Liver (tissue), 9 donors: ENCODE results near the gene TBCB. TPM values are rescaled to one million over a fixed set of nuclear protein-coding genes. Genes with fewer than 3 reads are reported as not detected.

ENCODE experiments used
- DNase-seq: peaks from one replicate; pipeline ENCODE4 v3.0.0-alpha.2; 2017; ENCODE audit warnings: low spot score
- H3K27ac ChIP-seq, 2 donors: one replicate each; pipeline ENCODE4 v1.7.0; 2013; ENCODE audit warnings: inconsistent platforms in 2 of 2, low read length in 2 of 2, control low read depth in 1 of 2, low read depth in 1 of 2, mild to moderate bottlenecking in 1 of 2
- H3K27me3 ChIP-seq, 4 donors: one replicate each; pipeline versions ENCODE4 v1.6.1 to v1.7.0; 2013; ENCODE audit warnings: low read length in 3 of 4, inconsistent platforms in 1 of 4, mild to moderate bottlenecking in 1 of 4, moderate library complexity in 1 of 4; ENCODE audit not compliant: control insufficient read depth in 4 of 4, insufficient read depth in 4 of 4
- H3K36me3 ChIP-seq, 4 donors: one replicate each; pipeline versions ENCODE4 v1.6.1 to v1.7.0; 2013; ENCODE audit warnings: low read length in 3 of 4, mild to moderate bottlenecking in 3 of 4, low read depth in 1 of 4, moderate library complexity in 1 of 4; ENCODE audit not compliant: control insufficient read depth in 4 of 4, insufficient read depth in 3 of 4
- H3K4me1 ChIP-seq, 4 donors: one replicate each; pipeline versions ENCODE4 v1.6.1 to v1.7.0; 2013; ENCODE audit warnings: low read length in 3 of 4, mild to moderate bottlenecking in 3 of 4, moderate library complexity in 1 of 4; ENCODE audit not compliant: control insufficient read depth in 4 of 4, insufficient read depth in 4 of 4
- H3K4me3 ChIP-seq, 3 donors: one replicate each; pipeline versions ENCODE4 v1.6.1 to v1.7.0; 2013; ENCODE audit warnings: low read length in 3 of 3, control low read depth in 1 of 3, low read depth in 1 of 3, mild to moderate bottlenecking in 1 of 3
- H3K9ac ChIP-seq, 2 donors: one replicate each; pipeline ENCODE4 v1.7.0; 2013; ENCODE audit warnings: low read length in 2 of 2, mild to moderate bottlenecking in 2 of 2, moderate library complexity in 2 of 2, control low read depth in 1 of 2, low read depth in 1 of 2
- H3K9me3 ChIP-seq, 4 donors: one replicate each; pipeline versions ENCODE4 v1.6.1 to v1.7.0; 2013; ENCODE audit warnings: low read length in 3 of 4; ENCODE audit not compliant: control insufficient read depth in 4 of 4
- ATF3 ChIP-seq: IDR thresholded peaks from 2 replicates; pipeline ENCODE4 v1.6.1; 2016; ENCODE audit warnings: antibody characterized with exemption
- EGR1 ChIP-seq, 2 donors: IDR thresholded peaks; 2 replicates each; pipeline ENCODE4 v1.6.1; 2016 to 2018; ENCODE audit warnings: antibody characterized with exemption in 2 of 2, low read depth in 2 of 2
- FOXA1 ChIP-seq: IDR thresholded peaks from 2 replicates; pipeline ENCODE4 v1.6.1; 2016; ENCODE audit warnings: antibody characterized with exemption
- FOXA2 ChIP-seq: IDR thresholded peaks from 2 replicates; pipeline ENCODE4 v1.6.1; 2016; ENCODE audit warnings: antibody characterized with exemption
- GABPA ChIP-seq, 2 donors: IDR thresholded peaks in 1 of 2; conservative IDR thresholded peaks in 1 of 2; 2 replicates each; pipeline ENCODE4 v1.6.1; 2016; ENCODE audit warnings: antibody characterized with exemption in 2 of 2, mild to moderate bottlenecking in 1 of 2, moderate library complexity in 1 of 2
- MAX ChIP-seq: IDR thresholded peaks from 2 replicates; pipeline ENCODE4 v1.6.1; 2016; ENCODE audit warnings: antibody characterized with exemption
- REST ChIP-seq: IDR thresholded peaks from 2 replicates; pipeline ENCODE4 v1.6.1; 2016; ENCODE audit warnings: antibody characterized with exemption, mild to moderate bottlenecking
- RXRA ChIP-seq, 2 donors: IDR thresholded peaks; 2 replicates each; pipeline ENCODE4 v1.6.1; 2017 to 2018; ENCODE audit warnings: antibody characterized with exemption in 2 of 2, mild to moderate bottlenecking in 1 of 2
- TAF1 ChIP-seq: conservative IDR thresholded peaks from 2 replicates; pipeline ENCODE4 v1.6.1; 2016; ENCODE audit warnings: antibody characterized with exemption, mild to moderate bottlenecking
- ZBTB33 ChIP-seq: IDR thresholded peaks from 2 replicates; pipeline ENCODE4 v1.6.1; 2016; ENCODE audit warnings: antibody characterized with exemption
- WGBS: extraction: QIAGEN DNeasy Blood & Tissue Kit; methylation state at CpG from one replicate; pipeline ENCODE4 v1.1.7; 2013; 5-methylcytosine and 5-hydroxymethylcytosine counted together
- polyA plus RNA-seq, 2 donors: library from polyadenylated mRNA; stranded (reverse) in 1 of 2; unstranded in 1 of 2; fragments of 200-250 nt in 1 of 2; fragments of >200 nt in 1 of 2; fragmentation: Nextera tagmentation in 1 of 2; extraction: Ambion mirVana in 1 of 2; gene quantifications; one replicate each; pipeline versions ENCODE4 v1.2.1 to v1.2.3, GENCODE V29; 2013 to 2015
- total RNA-seq, 2 donors: library from RNA; depleted of rRNA; stranded (reverse); fragments of >200 nt; gene quantifications; one replicate each; pipeline ENCODE4 v1.2.3, GENCODE V29; 2014
- donor health status: healthy.
- donor health status: healthy.
- donor health status: healthy.
- donor health status: healthy.
- donor health status: healthy.

The TBCB gene
- total and polyA plus RNA-seq, 4 donors = 29.8 to 61.3 (median 39.8) TPM

GRCh38 chr19:36110487-36111199, 4.6 kb upstream of the TBCB start, which contains the start of gene OVOL3:
OVOL3 (plus strand) TSS chr19:36111143; CDS start chr19:36111203, 60 bp downstream.
- no peak within 1 kb of the TSS for H3K27ac ChIP-seq
- DNase-seq = no peak
- TF ChIP-seq RXRA (IDR thresholded peaks at IDR 0.05) = no peak
- TF ChIP-seq TAF1 = no peak
- no peak for TF ChIP-seq EGR1 (IDR thresholded peaks at IDR 0.05; ENCODE audit: low read depth in 2 of 2)
- no peak for TF ChIP-seq MAX
- TF ChIP-seq ATF3 = no peak
- TF ChIP-seq REST = no peak
- no peak for TF ChIP-seq FOXA1
- H3K9me3 ChIP-seq = no peaks in the 10 kb centered on the region
- 97% methylated on average over 1 of the region's 1 CpG for whole genome bisulfite sequencing
- H3K36me3 ChIP-seq = peaks cover 0 to 17% (median 3%) of the 10 kb centered on the region in 4 donors
- H3K27me3 ChIP-seq = no peaks in the 10 kb centered on the region
- peaks cover 5 to 14% (median 8%) of the 10 kb centered on the region in 4 donors for H3K4me1 ChIP-seq
- H3K4me3 ChIP-seq = no peak within 1 kb of the TSS
- no peak within 1 kb of the TSS for H3K9ac ChIP-seq

- peaks cover 0 to 17% (median 3%) of the 10 kb centered on the region in 4 donors for H3K36me3 ChIP-seq
Observed at GRCh38 chr19:36111200-36111539, 4.1 kb upstream of the TBCB start.

More at GRCh38 chr19:36111200-36111539, 4.1 kb upstream of the TBCB start:
- WGBS = 92% methylated on average over 13 of the region's 13 CpGs
- Histone ChIP-seq H3K9ac (no peak overlapping the region), H3K4me3 (no peak overlapping the region), H3K27ac (no peak overlapping the region), H3K4me1 (peaks cover 5 to 19% (median 13%) of the 10 kb centered on the region in 4 donors), H3K27me3 (no peaks in the 10 kb centered on the region), H3K9me3 (no peaks in the 10 kb centered on the region)
- TF ChIP-seq RXRA (IDR thresholded peaks at IDR 0.05) (no peak), FOXA1 (no peak), EGR1 (IDR thresholded peaks at IDR 0.05; ENCODE audit: low read depth in 2 of 2) (no peak), FOXA2 (no peak), ZBTB33 (no peak), GABPA (IDR thresholded peaks at IDR 0.05 in 1 of 2, conservative IDR thresholded peaks at IDR 0.05 in 1 of 2) (no peak)
- no peak for DNase-seq
